GM19468 (cell line): ENCODE results near the gene PRSS27.

Source experiments
- ATAC-seq: cut with Tn5 transposase; IDR thresholded peaks from one replicate; pipeline ENCODE4 v1.9.1; 2021; ENCODE audit warnings: mild to moderate bottlenecking, moderate library complexity, moderate number of reproducible peaks; ENCODE audit not compliant: unreplicated experiment; ENCODE audit errors: extremely low read depth

PRSS27 gene

GRCh38 chr16:2711370-2712062 lies 8.5 kb downstream of the PRSS27 start:
- ATAC-seq: no peak

- ATAC-seq: no peak
These were observed 9.3 kb downstream of the PRSS27 start for GRCh38 chr16:2710711-2711231.

GRCh38 chr16:2710021-2710710 lies 9.9 kb downstream of the PRSS27 start:
- no peak for ATAC-seq

GRCh38 chr16:2709588-2709984 lies 10.4 kb downstream of the PRSS27 start:
- ATAC-seq: no peak

- no peak for ATAC-seq
These were observed 11.0 kb downstream of the PRSS27 start for GRCh38 chr16:2708955-2709587.

- ATAC-seq: no peak
These were observed 11.8 kb downstream of the PRSS27 start for GRCh38 chr16:2708290-2708639.

GRCh38 chr16:2707368-2708289 lies 12.4 kb downstream of the PRSS27 start:
- ATAC-seq: no peak

- no peak for ATAC-seq
These were observed 13.3 kb downstream of the PRSS27 start for GRCh38 chr16:2706611-2707311.

- ATAC-seq: no peak
These were observed 13.9 kb downstream of the PRSS27 start for GRCh38 chr16:2706085-2706484.

GRCh38 chr16:2705351-2705750 lies 14.7 kb downstream of the PRSS27 start:
- ATAC-seq: no peak

- ATAC-seq: no peak
These were observed 15.1 kb downstream of the PRSS27 start for GRCh38 chr16:2704983-2705275.

GRCh38 chr16:2704166-2704982 lies 15.7 kb downstream of the PRSS27 start:
- no peak for ATAC-seq

- ATAC-seq: no peak
These were observed 16.9 kb downstream of the PRSS27 start for GRCh38 chr16:2702871-2703745.

GRCh38 chr16:2702438-2702825 lies 17.6 kb downstream of the PRSS27 start:
- no peak for ATAC-seq

- no peak for ATAC-seq
These were observed 18.1 kb downstream of the PRSS27 start for GRCh38 chr16:2701713-2702437.

GRCh38 chr16:2701272-2701671 lies 18.8 kb downstream of the PRSS27 start:
- ATAC-seq: no peak

GRCh38 chr16:2700786-2701185 lies 19.2 kb downstream of the PRSS27 start:
- no peak for ATAC-seq
